ENCODE measurements around the gene SCUBE1.

DNA sequence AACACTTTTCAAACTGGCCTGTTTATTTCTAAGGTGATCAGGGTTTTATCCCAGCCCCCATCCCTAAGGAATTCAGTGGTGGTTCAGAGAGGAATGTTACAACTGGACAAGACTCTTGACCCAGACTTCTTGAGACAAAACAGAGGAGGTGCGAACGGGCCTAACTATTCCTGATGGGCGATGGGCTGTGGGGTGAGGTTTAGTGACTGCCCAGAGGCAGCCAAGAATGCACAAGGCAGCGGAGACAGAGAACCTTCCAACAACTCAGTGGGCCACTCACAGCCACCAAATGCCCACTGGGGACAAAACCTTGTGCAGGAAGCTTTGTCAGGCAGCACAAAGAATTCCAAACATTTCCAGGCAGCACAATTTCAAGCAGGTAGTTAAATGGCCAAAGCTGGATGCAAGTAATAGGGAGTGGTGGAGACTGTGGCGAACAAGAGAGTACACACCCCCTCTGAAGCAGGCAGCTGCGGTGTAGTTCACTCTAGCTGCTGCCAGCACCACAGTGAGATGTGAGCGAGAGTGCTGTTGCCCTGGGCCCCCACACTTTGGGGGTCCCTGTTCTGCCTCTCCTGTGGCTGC lies 29.2 kb downstream of the SCUBE1 start:
- TF ChIP-seq SMC3 (IDR thresholded peaks at IDR 0.05; ENCODE audit: borderline replicate concordance, low read length) (no peak), NFYB (IDR thresholded peaks at IDR 0.05; ENCODE audit: insufficient read depth, low read depth, low read length) (no peak)

All from GM12878 (cell line).